Stimulated activated CD4-positive, alpha-beta T cell treated with anti-CD3 and anti-CD28 coated beads, Interleukin-12 subunit alpha, Interleukin-12 subunit beta, amount 100 ng/mL, for 4 hours (primary cell): ENCODE data around the gene GRID2.

Experiments
- DNase-seq: peaks from one replicate; pipeline ENCODE4 v3.0.0-alpha.2; 2020

Gene GRID2

GRCh38 chr4:93719552-93719951 lies 1415.8 kb downstream of the GRID2 start:
- DNase-seq: no peak

- DNase-seq: no peak
These were observed 1418.7 kb downstream of the GRID2 start for GRCh38 chr4:93722446-93722845.

GRCh38 chr4:93730251-93730650 lies 1426.5 kb downstream of the GRID2 start:
- DNase-seq: no peak

GRCh38 chr4:93730760-93731159 lies 1427.0 kb downstream of the GRID2 start:
- DNase-seq: no peak

GRCh38 chr4:93731456-93731855 lies 1427.7 kb downstream of the GRID2 start:
- DNase-seq: no peak

- DNase-seq: no peak
These were observed 1428.7 kb downstream of the GRID2 start for GRCh38 chr4:93732509-93732908.

GRCh38 chr4:93740890-93741289 lies 1437.1 kb downstream of the GRID2 start:
- no peak for DNase-seq

GRCh38 chr4:93743022-93743421 lies 1439.3 kb downstream of the GRID2 start:
- DNase-seq: no peak

- no peak for DNase-seq
These were observed 1439.9 kb downstream of the GRID2 start for GRCh38 chr4:93743635-93744034.

- no peak for DNase-seq
These were observed 1441.2 kb downstream of the GRID2 start for GRCh38 chr4:93744961-93745360.

GRCh38 chr4:93746031-93746430 lies 1442.3 kb downstream of the GRID2 start:
- DNase-seq: no peak

GRCh38 chr4:93747220-93747619 lies 1443.5 kb downstream of the GRID2 start:
- no peak for DNase-seq

GRCh38 chr4:93748373-93749291 lies 1444.9 kb downstream of the GRID2 start:
- DNase-seq: no peak

GRCh38 chr4:93749292-93749761 lies 1445.6 kb downstream of the GRID2 start:
- DNase-seq: no peak

- no peak for DNase-seq
These were observed 1447.6 kb downstream of the GRID2 start for GRCh38 chr4:93751411-93751810.

- DNase-seq: no peak
These were observed 1452.3 kb downstream of the GRID2 start for GRCh38 chr4:93756101-93756500.

GRCh38 chr4:93759506-93759905 lies 1455.7 kb downstream of the GRID2 start:
- no peak for DNase-seq

GRCh38 chr4:93760284-93760683 lies 1456.5 kb downstream of the GRID2 start:
- DNase-seq: no peak

- DNase-seq: no peak
These were observed 1457.5 kb downstream of the GRID2 start for GRCh38 chr4:93761286-93761685.

GRCh38 chr4:93764639-93765246 lies 1461.0 kb downstream of the GRID2 start:
- DNase-seq: no peak

GRCh38 chr4:93767917-93768316 lies 1464.2 kb downstream of the GRID2 start:
- no peak for DNase-seq

- no peak for DNase-seq
These were observed 1466.4 kb downstream of the GRID2 start for GRCh38 chr4:93770201-93770600.

GRCh38 chr4:93771640-93772411 lies 1468.1 kb downstream of the GRID2 start:
- no peak for DNase-seq
